Pancreas (tissue), 10 donors: ENCODE measurements around the gene NLGN3. TPM values are rescaled to one million over a fixed set of nuclear protein-coding genes. Genes with fewer than 3 reads are reported as not detected.
A peak's percentile ranks its signal among the peaks of the same experiment; 100 is the strongest.

Source experiments
- ATAC-seq, 4 donors: fragments of 200-7000 bp; cut with Tn5 transposase; one replicate each; pipeline versions ENCODE4 v1.8.0 to v1.9.1; 2020; ENCODE audit warnings: mild to moderate bottlenecking in 4 of 4, moderate library complexity in 4 of 4
- DNase-seq, 6 donors: peaks; one replicate each; pipeline ENCODE4 v3.0.0-alpha.2; 2020
- FAIRE-seq: peaks from 2 replicates; lab custom pipeline; 2012; peaks lifted over from hg19 to GRCh38; lab: Jason Lieb, UNC
- H3K27ac ChIP-seq, 4 donors: fragments of 200-600 bp; sonication (generic); 1 replicate in 3 of 4; 2 replicates in 1 of 4; pipeline versions ENCODE4 v1.5.0 to v1.8.0; 2020
- H3K27me3 ChIP-seq, 4 donors: fragments of 200-600 bp; one replicate each; pipeline ENCODE4 v1.8.0; 2021
- H3K36me3 ChIP-seq, 3 donors: fragments of 200-600 bp; sonication (generic) in 1 of 3; one replicate each; pipeline versions ENCODE4 v1.5.0 to v1.8.0; 2020 to 2021
- H3K4me1 ChIP-seq, 3 donors: fragments of 200-600 bp; one replicate each; pipeline ENCODE4 v1.8.0; 2021
- H3K4me3 ChIP-seq, 4 donors: fragments of 200-600 bp; sonication (generic) in 2 of 4; one replicate each; pipeline versions ENCODE4 v1.5.0 to v1.8.0; 2020 to 2021
- H3K9me3 ChIP-seq, 4 donors: fragments of 200-600 bp; one replicate each; pipeline ENCODE4 v1.8.0; 2021
- WGBS, 2 donors: extraction: QIAGEN DNeasy Blood & Tissue Kit; methylation state at CpG; one replicate each; pipeline ENCODE4 v1.1.7; 2013; 5-methylcytosine and 5-hydroxymethylcytosine counted together
- intact Hi-C, 3 donors: fragments of 100-400 bp; cut with DNase I; formaldehyde crosslinking; loops; one replicate each; pipeline versions ENCODE4 v1.11.1 to v1.14.2; 2022
- polyA plus RNA-seq, 2 donors: library from polyadenylated mRNA; stranded (reverse); fragments of 200-250 nt; gene quantifications; one replicate each; pipeline ENCODE4 v1.2.3, GENCODE V29; 2013
- total RNA-seq, 6 donors: library from RNA; stranded (reverse); fragmentation: NEBNext Ultra II Directional in 4 of 6; extraction: Animal tissue kit (Norgen Biotek cat#: 25700) in 4 of 6; gene quantifications; one replicate each; pipeline versions ENCODE4 v1.2.1 to v1.2.4, GENCODE V29; 2021 to 2023
- TF ChIP-seq, protein P1 (sequence below), 4 donors: fragments of 200-600 bp; sonication (generic) in 3 of 4; IDR thresholded peaks; one replicate each; pipeline versions ENCODE4 v1.5.0 to v1.8.0; 2021; ENCODE audit warnings: antibody characterized with exemption in 4 of 4
- donor health status: healthy with polysubstance abuse.
- donor health status: DM: no; HTN: no; CAD: no; lungs with moderate emphysema.
- donor health status: DM: no; HTN: no; CAD: no.
- donor health status: control.
- donor health status: control.
- donor health status: Bipolar disorder and iron deficiency.
- donor health status: DM: yes; HTN: yes; CAD: no.
- donor health status: DM: no; HTN: no; CAD: no.
- donor health status: DM: no; HTN: no; CAD: no.
- donor health status: DM: yes; HTN: yes; CAD: no.

The NLGN3 gene
- total and polyA plus RNA-seq, 8 donors = 0.04 to 0.56 (median 0.21) TPM

DNA sequence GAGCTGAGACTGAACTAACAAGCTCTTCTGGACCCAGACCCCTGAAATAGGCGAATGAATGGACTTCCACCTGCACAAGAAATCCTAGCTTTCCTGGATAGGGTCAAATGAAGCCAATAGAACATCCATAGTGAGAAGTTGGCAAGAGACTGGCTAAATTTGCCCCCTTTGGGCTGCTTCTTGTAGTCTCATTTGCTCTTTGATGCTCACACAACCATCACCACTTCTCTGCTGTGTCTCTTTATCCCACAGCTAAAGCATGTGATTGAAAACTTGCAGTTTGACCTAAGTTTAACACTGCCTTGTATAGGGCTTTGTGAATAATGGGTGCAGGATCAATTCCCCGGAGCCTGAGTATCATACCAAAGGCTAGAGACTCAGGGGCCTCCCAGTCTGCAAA lies 38.2 kb downstream of the NLGN3 start:
- ATAC-seq = no peak
- H3K27ac ChIP-seq = peak overlapping the region in 2 of 4 donors; percentile 48 to 67
- FAIRE-seq = no peak
- H3K4me1 ChIP-seq = no peaks in the 10 kb centered on the region
- H3K4me3 ChIP-seq = no peak overlapping the region
- TF ChIP-seq, protein P1, sequence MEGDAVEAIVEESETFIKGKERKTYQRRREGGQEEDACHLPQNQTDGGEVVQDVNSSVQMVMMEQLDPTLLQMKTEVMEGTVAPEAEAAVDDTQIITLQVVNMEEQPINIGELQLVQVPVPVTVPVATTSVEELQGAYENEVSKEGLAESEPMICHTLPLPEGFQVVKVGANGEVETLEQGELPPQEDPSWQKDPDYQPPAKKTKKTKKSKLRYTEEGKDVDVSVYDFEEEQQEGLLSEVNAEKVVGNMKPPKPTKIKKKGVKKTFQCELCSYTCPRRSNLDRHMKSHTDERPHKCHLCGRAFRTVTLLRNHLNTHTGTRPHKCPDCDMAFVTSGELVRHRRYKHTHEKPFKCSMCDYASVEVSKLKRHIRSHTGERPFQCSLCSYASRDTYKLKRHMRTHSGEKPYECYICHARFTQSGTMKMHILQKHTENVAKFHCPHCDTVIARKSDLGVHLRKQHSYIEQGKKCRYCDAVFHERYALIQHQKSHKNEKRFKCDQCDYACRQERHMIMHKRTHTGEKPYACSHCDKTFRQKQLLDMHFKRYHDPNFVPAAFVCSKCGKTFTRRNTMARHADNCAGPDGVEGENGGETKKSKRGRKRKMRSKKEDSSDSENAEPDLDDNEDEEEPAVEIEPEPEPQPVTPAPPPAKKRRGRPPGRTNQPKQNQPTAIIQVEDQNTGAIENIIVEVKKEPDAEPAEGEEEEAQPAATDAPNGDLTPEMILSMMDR (IDR thresholded peaks at IDR 0.05) = no peak
- no peaks in the 10 kb centered on the region for H3K27me3 ChIP-seq
- WGBS, 2 donors = 32 to 37% methylated on average over 2 of the region's 2 CpGs
- no peaks in the 10 kb centered on the region for H3K36me3 ChIP-seq
- no peak for DNase-seq
- intact Hi-C loops = no loop called here
- H3K9me3 ChIP-seq = no peaks in the 10 kb centered on the region

DNA sequence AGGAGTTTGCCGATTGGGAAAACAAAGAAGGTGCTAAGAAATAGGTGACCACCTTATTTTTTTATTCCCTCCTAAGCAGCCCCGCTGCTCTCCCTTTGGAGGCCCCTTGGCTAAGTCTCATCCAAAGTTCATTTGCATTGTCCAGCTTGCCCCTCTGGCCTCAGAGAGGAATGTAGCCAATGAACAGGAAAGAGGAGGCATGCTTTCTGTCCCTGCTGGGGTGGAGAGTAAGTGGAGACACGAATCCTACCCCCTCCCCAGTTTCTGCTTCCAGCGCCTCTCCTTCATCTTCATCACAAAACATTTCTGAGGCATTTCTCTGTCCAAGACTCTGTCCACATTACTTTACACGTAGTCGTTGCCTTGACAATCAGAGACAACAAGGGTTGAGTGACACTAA lies 38.7 kb downstream of the NLGN3 start:
- DNase-seq (no peak), ATAC-seq (no peak), FAIRE-seq (no peak)
- H3K9me3 ChIP-seq = no peaks in the 10 kb centered on the region
- 57 to 74% methylated on average over 6 of the region's 6 CpGs for WGBS, 2 donors
- H3K36me3 ChIP-seq = no peaks in the 10 kb centered on the region
- no peaks in the 10 kb centered on the region for H3K4me1 ChIP-seq
- TF ChIP-seq, protein P1 (IDR thresholded peaks at IDR 0.05) = no peak
- no peak overlapping the region for H3K27ac ChIP-seq
- intact Hi-C loops = no loop called here
- no peaks in the 10 kb centered on the region for H3K27me3 ChIP-seq
- no peak overlapping the region for H3K4me3 ChIP-seq

DNA sequence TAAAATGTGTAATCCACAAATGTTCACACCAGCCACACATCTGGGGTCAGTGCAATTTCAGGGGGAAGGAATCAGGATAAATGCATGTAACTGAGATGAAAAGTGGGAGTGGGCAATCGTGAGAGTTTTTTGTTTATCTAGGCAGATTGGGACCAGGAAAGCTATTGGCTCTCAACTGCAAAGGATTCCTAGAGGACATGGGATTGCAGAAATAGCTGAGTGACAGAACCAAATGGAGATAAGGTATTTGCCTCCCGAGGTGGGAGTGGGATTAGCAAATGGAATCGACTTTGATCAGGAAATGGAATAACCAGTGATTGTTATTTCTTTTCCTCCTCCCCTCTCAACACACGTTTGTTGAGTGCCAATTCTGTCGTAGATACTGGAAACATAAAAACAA lies 39.5 kb downstream of the NLGN3 start:
- 13 to 28% methylated on average over 5 of the region's 5 CpGs for WGBS, 2 donors
- TF ChIP-seq, protein P1 (IDR thresholded peaks at IDR 0.05) = no peak
- no peak overlapping the region for H3K27ac ChIP-seq
- H3K27me3 ChIP-seq = no peaks in the 10 kb centered on the region
- DNase-seq (no peak), ATAC-seq (no peak), FAIRE-seq (no peak)
- H3K36me3 ChIP-seq = no peaks in the 10 kb centered on the region
- H3K9me3 ChIP-seq = no peaks in the 10 kb centered on the region
- H3K4me1 ChIP-seq = no peaks in the 10 kb centered on the region
- no peak overlapping the region for H3K4me3 ChIP-seq
- intact Hi-C loops = no loop called here

DNA sequence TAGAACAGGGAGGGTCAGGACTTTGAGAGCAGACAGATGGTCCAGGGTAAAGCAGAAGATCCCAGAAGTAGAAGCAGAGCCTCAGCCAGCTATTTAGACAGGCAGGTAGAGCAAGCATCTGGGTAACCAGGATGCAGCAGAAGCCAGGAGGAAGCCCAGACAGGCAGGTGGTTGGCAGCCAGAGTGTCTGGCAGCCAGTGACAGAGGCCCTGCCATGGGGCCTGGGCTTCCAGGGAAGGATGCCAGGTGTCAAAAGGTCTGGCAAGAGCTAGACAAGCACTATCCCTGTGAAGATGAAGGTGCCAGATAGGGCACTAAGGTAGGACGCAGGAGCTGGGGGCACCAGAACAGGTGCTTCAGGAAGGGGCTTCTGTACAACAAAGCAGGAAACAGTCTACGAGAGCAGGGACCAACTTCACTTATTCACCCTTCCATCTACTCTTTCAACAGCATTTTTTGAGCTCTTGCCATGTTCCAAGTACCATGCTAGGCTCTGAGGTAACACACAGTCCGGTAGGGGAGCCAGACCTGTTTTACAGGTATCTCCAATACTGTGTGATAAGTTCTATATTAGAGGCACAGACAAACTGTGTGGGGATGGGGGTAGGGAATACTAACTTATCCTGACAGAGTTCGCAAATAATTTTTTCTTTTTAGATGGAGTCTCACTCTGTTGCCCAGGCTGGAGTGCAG lies 40.3 kb downstream of the NLGN3 start:
- no peak for FAIRE-seq
- intact Hi-C loops = no loop called here
- peak in 3 of 6 donors; percentile 13 to 48 (median 25) for DNase-seq

DNA sequence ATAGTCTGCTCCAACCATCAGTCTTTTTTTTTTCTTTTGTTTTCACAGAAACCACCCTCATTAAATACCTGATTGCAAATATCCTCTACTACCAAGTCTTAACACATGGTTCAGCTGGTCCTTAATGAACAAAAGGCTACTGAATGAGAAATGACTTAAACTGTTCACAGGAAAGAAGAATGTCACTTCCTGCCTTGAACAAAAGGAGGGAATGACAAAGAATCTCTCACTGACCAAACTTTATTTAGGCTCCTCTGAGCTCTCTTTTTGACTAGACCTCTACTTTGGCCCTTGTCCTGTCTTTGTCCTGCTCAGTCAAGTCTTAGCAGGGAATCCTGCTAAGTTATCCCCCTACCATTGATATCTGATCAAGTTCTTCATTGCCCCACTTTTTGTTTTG lies 46.6 kb downstream of the NLGN3 start:
- ATAC-seq = no peak
- Histone ChIP-seq H3K27me3 (no peaks in the 10 kb centered on the region), H3K9me3 (no peaks in the 10 kb centered on the region), H3K36me3 (no peaks in the 10 kb centered on the region), H3K27ac (no peak overlapping the region), H3K4me3 (no peak overlapping the region), H3K4me1 (no peaks in the 10 kb centered on the region)
- FAIRE-seq = no peak
- intact Hi-C loops = no loop called here
- TF ChIP-seq, protein P1 (IDR thresholded peaks at IDR 0.05) = no peak
- no peak for DNase-seq

More for the DNA sequence above, 40.3 kb downstream of the NLGN3 start:
- Histone ChIP-seq H3K27ac (peak overlapping the region in 2 of 4 donors; percentile 47 to 54), H3K9me3 (no peaks in the 10 kb centered on the region), H3K4me1 (no peaks in the 10 kb centered on the region), H3K27me3 (no peaks in the 10 kb centered on the region), H3K4me3 (no peak overlapping the region), H3K36me3 (no peaks in the 10 kb centered on the region)
- TF ChIP-seq, protein P1 (IDR thresholded peaks at IDR 0.05) = no peak
- ATAC-seq = peak in 3 of 4 donors; percentile 18 to 27 (median 21)
- WGBS, 2 donors = 24 to 42% methylated on average over 4 of the region's 4 CpGs
